GM20000 (cell line): Measurements from ENCODE around the gene TBC1D21.
"Not testable (repeated sequence)": the region's sequence is repeated elsewhere in the genome, so short reads cannot be mapped to it uniquely, and the experiment has no call there.

Experiments
- DNase-seq: peaks from one replicate; pipeline ENCODE4 v3.0.0; 2012; ENCODE audit warnings: low spot score
- TF ChIP-seq, protein P1 (sequence below): IDR thresholded peaks from 2 replicates; pipeline ENCODE4 v1.5.1; 2012; ENCODE audit warnings: mild to moderate bottlenecking, control low read depth; ENCODE audit errors: extremely low read depth, missing control alignments

Gene TBC1D21

GRCh38 chr15:73932381-73933191 is 59.2 kb downstream of the TBC1D21 start:
- DNase-seq: no peak
- TF ChIP-seq, protein P1, sequence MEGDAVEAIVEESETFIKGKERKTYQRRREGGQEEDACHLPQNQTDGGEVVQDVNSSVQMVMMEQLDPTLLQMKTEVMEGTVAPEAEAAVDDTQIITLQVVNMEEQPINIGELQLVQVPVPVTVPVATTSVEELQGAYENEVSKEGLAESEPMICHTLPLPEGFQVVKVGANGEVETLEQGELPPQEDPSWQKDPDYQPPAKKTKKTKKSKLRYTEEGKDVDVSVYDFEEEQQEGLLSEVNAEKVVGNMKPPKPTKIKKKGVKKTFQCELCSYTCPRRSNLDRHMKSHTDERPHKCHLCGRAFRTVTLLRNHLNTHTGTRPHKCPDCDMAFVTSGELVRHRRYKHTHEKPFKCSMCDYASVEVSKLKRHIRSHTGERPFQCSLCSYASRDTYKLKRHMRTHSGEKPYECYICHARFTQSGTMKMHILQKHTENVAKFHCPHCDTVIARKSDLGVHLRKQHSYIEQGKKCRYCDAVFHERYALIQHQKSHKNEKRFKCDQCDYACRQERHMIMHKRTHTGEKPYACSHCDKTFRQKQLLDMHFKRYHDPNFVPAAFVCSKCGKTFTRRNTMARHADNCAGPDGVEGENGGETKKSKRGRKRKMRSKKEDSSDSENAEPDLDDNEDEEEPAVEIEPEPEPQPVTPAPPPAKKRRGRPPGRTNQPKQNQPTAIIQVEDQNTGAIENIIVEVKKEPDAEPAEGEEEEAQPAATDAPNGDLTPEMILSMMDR: no peak

DNA sequence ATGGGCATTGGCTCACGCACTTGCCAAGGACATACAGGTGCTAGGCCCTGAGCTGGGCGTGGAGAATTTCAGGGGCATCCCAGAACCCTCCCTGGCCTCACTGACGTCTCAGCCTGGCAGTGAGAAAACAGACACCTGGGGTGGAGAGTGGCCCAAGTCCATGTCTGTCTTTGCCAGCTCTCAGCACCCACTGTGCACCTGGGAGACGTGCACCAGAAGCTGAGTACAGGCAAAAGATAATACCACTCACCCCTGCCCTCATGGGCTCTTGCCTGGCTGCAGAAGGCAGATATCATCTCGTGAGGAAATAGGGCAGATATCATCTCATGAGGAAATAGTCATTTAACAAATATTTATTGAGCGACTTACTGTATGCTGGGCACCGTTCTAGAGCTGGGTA is 60.9 kb downstream of the TBC1D21 start:
- no peak for DNase-seq
- TF ChIP-seq, protein P1: no peak

GRCh38 chr15:73935547-73935946 is 62.2 kb downstream of the TBC1D21 start:
- DNase-seq: no peak
- TF ChIP-seq, protein P1: no peak

- DNase-seq: no peak
- TF ChIP-seq, protein P1: no peak
Observed at GRCh38 chr15:73936181-73936580, 62.8 kb downstream of the TBC1D21 start.

DNA sequence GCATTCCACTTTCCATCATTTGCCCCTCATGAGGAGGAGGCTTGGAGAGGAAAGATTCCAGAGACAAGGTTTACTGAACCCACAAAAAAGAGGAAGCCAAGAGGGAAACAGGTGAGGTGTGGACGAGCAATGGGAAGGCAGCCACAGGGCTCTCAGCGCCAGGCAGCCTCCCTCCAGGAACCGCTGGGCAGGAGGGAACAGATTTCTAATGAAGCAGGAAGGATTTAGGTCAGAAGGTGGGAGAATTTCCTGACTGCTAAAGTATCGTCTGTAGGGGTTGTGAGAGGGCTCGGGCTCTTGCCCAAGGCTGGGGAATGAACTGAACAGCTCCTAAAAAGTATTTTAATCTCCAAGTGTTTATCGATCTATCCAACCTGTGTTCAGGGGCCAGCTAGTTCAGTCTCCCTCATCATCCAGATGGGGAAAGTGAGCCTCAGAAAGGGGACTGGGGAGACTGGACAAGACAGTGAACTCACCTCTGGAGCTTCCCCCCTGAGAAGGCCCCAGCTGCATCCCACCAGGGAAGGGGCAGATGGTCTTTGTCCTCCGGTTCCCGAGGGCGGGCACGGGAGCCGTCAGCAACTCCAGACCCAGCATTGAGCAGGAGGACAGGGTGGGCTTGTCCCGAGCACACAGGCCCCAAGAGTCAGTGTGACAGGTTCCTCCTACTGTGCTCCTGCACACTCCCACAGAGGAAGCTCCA is 63.4 kb downstream of the TBC1D21 start:
- TF ChIP-seq, protein P1: no peak
- DNase-seq: no peak

DNA sequence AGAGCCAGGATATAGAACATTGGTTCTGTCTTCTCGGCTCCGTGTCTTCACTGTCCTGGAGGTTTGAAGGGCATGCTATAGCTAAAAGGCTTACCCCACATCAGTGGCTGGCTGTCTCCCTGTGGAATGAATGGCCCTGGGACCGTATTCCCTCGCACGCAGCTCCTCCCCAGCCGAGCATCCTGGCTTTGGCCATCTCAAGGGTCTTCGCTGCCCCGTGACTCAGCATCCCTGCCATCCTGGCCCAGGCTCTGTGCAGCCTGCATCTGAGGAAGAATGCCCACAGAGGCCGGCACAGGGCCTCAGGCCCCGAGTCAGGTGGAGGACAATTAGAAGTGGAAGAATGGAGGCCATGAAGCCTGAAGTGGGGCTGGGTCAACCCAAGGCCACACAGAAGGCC is 63.9 kb downstream of the TBC1D21 start:
- no peak for DNase-seq
- TF ChIP-seq, protein P1: no peak

DNA sequence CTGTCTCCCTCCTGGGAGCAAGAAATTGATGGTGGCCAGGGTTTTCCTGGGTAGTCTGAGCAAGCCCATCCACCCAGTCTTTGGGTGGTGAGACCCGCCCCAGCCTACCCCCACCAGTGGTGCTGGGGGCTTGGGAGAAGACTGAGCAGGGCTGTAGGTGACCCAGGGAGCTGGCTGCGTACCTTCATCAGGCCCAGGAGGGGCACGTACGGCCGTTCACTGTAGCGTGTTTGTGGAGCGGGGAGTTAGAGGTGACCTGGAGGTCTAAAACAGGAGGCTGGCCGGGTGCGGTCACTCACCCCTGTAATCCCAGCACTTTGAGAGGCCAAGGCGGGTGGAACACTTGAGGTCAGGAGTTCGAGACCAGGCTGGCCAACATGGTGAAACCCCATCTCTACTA is 64.4 kb downstream of the TBC1D21 start:
- TF ChIP-seq, protein P1: no peak
- no peak for DNase-seq

- DNase-seq: not testable (repeated sequence)
Observed at GRCh38 chr15:73938516-73938915, 65.2 kb downstream of the TBC1D21 start.
